HEK293T (cell line): Measurements from ENCODE around the gene PLEKHA6.

Experiments used
- CTCF ChIA-PET: fragments of 350-600 bp; formaldehyde crosslinking; extraction: SDS; loops from one replicate; lab custom pipeline; 2021; ENCODE audit warnings: antibody characterized with exemption, inconsistent platforms; lab: Yijun Ruan, JAX
- POLR2A ChIA-PET: fragments of 350-600 bp; formaldehyde crosslinking; extraction: SDS; loops from one replicate; lab custom pipeline; 2020; ENCODE audit warnings: antibody characterized with exemption, inconsistent platforms; lab: Yijun Ruan, JAX
- DNase-seq: peaks from one replicate; pipeline ENCODE4 v3.0.0; 2012; ENCODE audit warnings: mixed read lengths; ENCODE audit errors: extremely low spot score
- ARNT ChIP-seq: fragments of 450-650 bp; IDR thresholded peaks from 2 replicates; pipeline ENCODE4 v1.6.1; 2017; ENCODE audit warnings: mild to moderate bottlenecking
- BHLHE40 ChIP-seq: fragments of 450-650 bp; IDR thresholded peaks from 2 replicates; pipeline ENCODE4 v1.6.1; 2016; ENCODE audit warnings: mild to moderate bottlenecking, moderate library complexity, borderline replicate concordance
- CTBP1 ChIP-seq: fragments of 450-650 bp; IDR thresholded peaks from 2 replicates; pipeline ENCODE4 v1.6.1; 2016; ENCODE audit warnings: borderline replicate concordance
- ELF4 ChIP-seq: fragments of 450-650 bp; IDR thresholded peaks from 2 replicates; pipeline ENCODE4 v1.6.1; 2017; ENCODE audit warnings: antibody characterized with exemption
- FOXA1 ChIP-seq: fragments of 450-650 bp; IDR thresholded peaks from 2 replicates; pipeline ENCODE4 v1.6.1; 2016; ENCODE audit warnings: mild to moderate bottlenecking
- FOXK2 ChIP-seq: fragments of 450-650 bp; IDR thresholded peaks from 2 replicates; pipeline ENCODE4 v1.6.1; 2016; ENCODE audit warnings: mild to moderate bottlenecking
- FOXM1 ChIP-seq: fragments of 450-650 bp; IDR thresholded peaks from 2 replicates; pipeline ENCODE4 v1.6.1; 2017; ENCODE audit warnings: mild to moderate bottlenecking, borderline replicate concordance
- HDGF ChIP-seq: fragments of 450-650 bp; IDR thresholded peaks from 2 replicates; pipeline ENCODE4 v1.6.1; 2017; ENCODE audit warnings: antibody characterized with exemption, borderline replicate concordance
- L3MBTL2 ChIP-seq: fragments of 450-650 bp; conservative IDR thresholded peaks from 2 replicates; pipeline ENCODE4 v1.6.1; 2016; ENCODE audit warnings: mild to moderate bottlenecking
- LEF1 ChIP-seq: fragments of 450-650 bp; IDR thresholded peaks from 2 replicates; pipeline ENCODE4 v1.6.1; 2017; ENCODE audit warnings: mild to moderate bottlenecking, borderline replicate concordance
- NFRKB ChIP-seq: fragments of 450-650 bp; IDR thresholded peaks from 2 replicates; pipeline ENCODE4 v1.6.1; 2016; ENCODE audit warnings: mild to moderate bottlenecking, moderate library complexity
- PKNOX1 ChIP-seq: fragments of 450-650 bp; IDR thresholded peaks from 2 replicates; pipeline ENCODE4 v1.6.1; 2016
- SP1 ChIP-seq: fragments of 450-650 bp; IDR thresholded peaks from 2 replicates; pipeline ENCODE4 v1.6.1; 2017
- SUZ12 ChIP-seq: fragments of 450-650 bp; IDR thresholded peaks from 2 replicates; pipeline ENCODE4 v1.6.1; 2016; ENCODE audit warnings: mild to moderate bottlenecking
- TARDBP ChIP-seq: fragments of 450-650 bp; IDR thresholded peaks from 2 replicates; pipeline ENCODE4 v1.6.1; 2016
- ZNF384 ChIP-seq: fragments of 450-650 bp; IDR thresholded peaks from 2 replicates; pipeline ENCODE4 v1.6.1; 2016

PLEKHA6 gene

GRCh38 chr1:204178487-204179281 is 181.0 kb downstream of the PLEKHA6 start:
- TF ChIP-seq TARDBP (no peak), NFRKB (no peak), FOXM1 (no peak), SUZ12 (no peak), CTBP1 (no peak), HDGF (no peak), FOXA1 (no peak), L3MBTL2 (no peak), ELF4 (no peak), SP1 (no peak), LEF1 (no peak), ZNF384 (no peak), ARNT (no peak), PKNOX1 (no peak), BHLHE40 (no peak), FOXK2 (no peak)
- ChIA-PET CTCF (no interaction called here), POLR2A (no interaction called here)
- DNase-seq, result no peak

DNA sequence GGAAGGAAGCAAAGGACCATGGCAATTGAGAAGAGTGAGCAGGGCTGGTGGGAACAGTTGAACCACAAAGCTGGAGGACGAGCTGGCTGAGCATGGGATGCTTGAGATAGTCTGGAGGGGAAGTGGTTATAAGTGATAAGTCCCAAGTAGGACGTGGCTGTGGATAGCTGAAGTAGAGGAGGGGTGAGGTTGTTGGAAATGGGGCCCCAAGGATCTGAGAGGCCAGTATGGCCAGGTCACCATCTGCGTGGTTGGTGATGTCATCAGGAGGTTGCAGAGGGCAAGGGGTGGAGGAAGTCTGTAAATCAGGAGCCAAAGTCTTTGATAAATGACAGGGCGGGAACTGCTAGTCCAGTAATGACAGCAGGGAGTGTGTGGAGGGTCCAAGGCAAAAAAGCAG is 182.6 kb downstream of the PLEKHA6 start:
- TF ChIP-seq PKNOX1 (0 out of 2 replicates have a peak, but pooled peaks have one; percentile 3), NFRKB (no peak)
- CTCF ChIA-PET, result interaction anchor here (0.6 kb wide), 1 partner anchor 1563 kb away, joined by 3 read pairs; no protein-coding TSS in a partner anchor
- no peak for DNase-seq
- POLR2A ChIA-PET, result no interaction called here

GRCh38 chr1:204176049-204176448 is 183.7 kb downstream of the PLEKHA6 start:
- TF ChIP-seq CTBP1 (no peak), FOXK2 (no peak), SP1 (no peak), ZNF384 (no peak), FOXA1 (no peak), BHLHE40 (no peak), LEF1 (no peak), ELF4 (no peak), SUZ12 (no peak), HDGF (no peak), L3MBTL2 (no peak), NFRKB (no peak), TARDBP (no peak), FOXM1 (no peak), PKNOX1 (no peak), ARNT (no peak)
- no peak for DNase-seq
- ChIA-PET POLR2A (no interaction called here), CTCF (interaction anchor here (1.2 kb wide), 1 partner anchor 31 kb away, joined by 3 read pairs; no protein-coding TSS in a partner anchor)

- ChIA-PET CTCF (interaction anchor here (0.7 to 1.2 kb wide), 2 partner anchors 23 to 32 kb away, joined by 3 to 4 read pairs; partner anchors contain the start of gene ETNK2), POLR2A (no interaction called here)
- no peak for TF ChIP-seq HDGF
- no peak for DNase-seq
These were observed 184.8 kb downstream of the PLEKHA6 start for GRCh38 chr1:204174958-204175357.

DNA sequence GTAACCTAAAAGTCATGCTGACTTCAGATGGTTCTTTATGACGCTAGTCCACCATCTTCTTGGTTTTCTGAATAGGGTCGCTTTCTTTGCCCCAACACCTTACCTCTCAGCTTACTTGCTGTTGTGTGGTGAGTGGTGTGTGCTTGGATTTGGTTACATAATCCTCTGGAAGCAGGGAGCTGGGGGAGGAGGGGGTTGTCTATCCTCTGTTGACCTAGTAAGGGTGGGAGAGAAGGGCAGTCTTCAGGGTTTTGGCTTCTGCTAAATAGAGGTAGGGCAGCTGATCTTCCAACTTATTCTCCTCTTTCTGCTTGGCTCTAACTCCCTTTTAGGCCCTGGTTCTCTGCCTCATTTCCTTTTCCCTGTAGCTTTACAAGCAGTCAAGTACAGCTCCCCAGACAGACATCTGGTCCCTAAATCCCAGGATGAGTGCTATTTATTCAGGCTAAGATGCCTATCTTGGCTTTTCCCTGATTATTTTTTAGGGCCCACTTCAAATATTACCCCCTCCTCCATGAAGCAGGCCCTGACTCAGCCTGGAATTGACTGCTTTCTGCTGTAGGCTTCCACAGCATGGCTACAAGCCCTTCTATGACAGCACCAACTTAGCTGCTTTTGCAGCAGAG is 187.2 kb downstream of the PLEKHA6 start:
- ChIA-PET POLR2A (no interaction called here), CTCF (interaction anchor here (0.6 kb wide), 1 partner anchor 325 kb away, joined by 3 read pairs; no protein-coding TSS in a partner anchor)
- no peak for DNase-seq
- TF ChIP-seq ARNT (no peak), SP1 (no peak), ELF4 (no peak), LEF1 (no peak), FOXM1 (no peak), HDGF (no peak), L3MBTL2 (no peak), TARDBP (no peak), ZNF384 (no peak), BHLHE40 (no peak), CTBP1 (no peak), PKNOX1 (no peak), FOXA1 (no peak)
